NCI-H1436 (cell line): ENCODE data around the gene TRANK1.

Source experiments
- DNase-seq: peaks from one replicate; lab custom pipeline; 2025; lab: John Stamatoyannopoulos, UW

The TRANK1 gene

GRCh38 chr3:36800533-36801116, 144.2 kb downstream of the TRANK1 start:
- no peak for DNase-seq

- DNase-seq, result no peak
These were observed 148.0 kb downstream of the TRANK1 start for GRCh38 chr3:36796881-36797280.

GRCh38 chr3:36796161-36796560, 148.7 kb downstream of the TRANK1 start:
- no peak for DNase-seq

GRCh38 chr3:36795622-36796021, 149.2 kb downstream of the TRANK1 start:
- DNase-seq, result no peak

- DNase-seq, result peak; percentile 8
These were observed 152.5 kb downstream of the TRANK1 start for GRCh38 chr3:36792342-36792741.

GRCh38 chr3:36790765-36791164, 154.1 kb downstream of the TRANK1 start:
- no peak for DNase-seq

- no peak for DNase-seq
These were observed 157.6 kb downstream of the TRANK1 start for GRCh38 chr3:36786921-36787890.

GRCh38 chr3:36784138-36784635, 160.7 kb downstream of the TRANK1 start:
- DNase-seq, result no peak

GRCh38 chr3:36777424-36778218, 167.2 kb downstream of the TRANK1 start:
- DNase-seq, result no peak
